Large intestine (tissue), 3 donors: Measurements from ENCODE around the gene RALA. TPM values are rescaled to one million over a fixed set of nuclear protein-coding genes. Genes with fewer than 3 reads are reported as not detected.

Experiments used
- DNase-seq, 2 donors: peaks; one replicate each; pipeline versions ENCODE4 v3.0.0 to v3.0.0-alpha.2; 2013
- H3K27ac ChIP-seq: one replicate; pipeline ENCODE4 v1.5.1; 2013; ENCODE audit warnings: low read length
- H3K27me3 ChIP-seq: 2 replicates; pipeline ENCODE4 v1.6.1; 2013; ENCODE audit warnings: low read length; ENCODE audit not compliant: control insufficient read depth, insufficient read depth
- H3K36me3 ChIP-seq: 2 replicates; pipeline ENCODE4 v1.6.1; 2013; ENCODE audit warnings: low read length; ENCODE audit not compliant: control insufficient read depth, insufficient read depth
- H3K4me1 ChIP-seq: one replicate; pipeline ENCODE4 v1.6.1; 2013; ENCODE audit warnings: low read length; ENCODE audit not compliant: control insufficient read depth, insufficient read depth
- H3K4me3 ChIP-seq: one replicate; pipeline ENCODE4 v1.5.1; 2013; ENCODE audit warnings: low read length
- H3K9me3 ChIP-seq: one replicate; pipeline ENCODE4 v1.6.1; 2013; ENCODE audit warnings: mild to moderate bottlenecking, low read depth, low read length, moderate library complexity; ENCODE audit not compliant: control insufficient read depth
- WGBS: methylation state at CpG from one replicate; pipeline ENCODE4 v1.1.5; 2013; ENCODE audit warnings: low lambda C conversion rate; ENCODE audit not compliant: insufficient coverage; 5-methylcytosine and 5-hydroxymethylcytosine counted together
- polyA plus RNA-seq: library from polyadenylated mRNA; unstranded; fragments of 120-200 nt; gene quantifications from one replicate; pipeline ENCODE4 v1.2.1, GENCODE V29; 2013

The RALA gene
- polyA plus RNA-seq, 1 donor = 38.7 TPM

DNA sequence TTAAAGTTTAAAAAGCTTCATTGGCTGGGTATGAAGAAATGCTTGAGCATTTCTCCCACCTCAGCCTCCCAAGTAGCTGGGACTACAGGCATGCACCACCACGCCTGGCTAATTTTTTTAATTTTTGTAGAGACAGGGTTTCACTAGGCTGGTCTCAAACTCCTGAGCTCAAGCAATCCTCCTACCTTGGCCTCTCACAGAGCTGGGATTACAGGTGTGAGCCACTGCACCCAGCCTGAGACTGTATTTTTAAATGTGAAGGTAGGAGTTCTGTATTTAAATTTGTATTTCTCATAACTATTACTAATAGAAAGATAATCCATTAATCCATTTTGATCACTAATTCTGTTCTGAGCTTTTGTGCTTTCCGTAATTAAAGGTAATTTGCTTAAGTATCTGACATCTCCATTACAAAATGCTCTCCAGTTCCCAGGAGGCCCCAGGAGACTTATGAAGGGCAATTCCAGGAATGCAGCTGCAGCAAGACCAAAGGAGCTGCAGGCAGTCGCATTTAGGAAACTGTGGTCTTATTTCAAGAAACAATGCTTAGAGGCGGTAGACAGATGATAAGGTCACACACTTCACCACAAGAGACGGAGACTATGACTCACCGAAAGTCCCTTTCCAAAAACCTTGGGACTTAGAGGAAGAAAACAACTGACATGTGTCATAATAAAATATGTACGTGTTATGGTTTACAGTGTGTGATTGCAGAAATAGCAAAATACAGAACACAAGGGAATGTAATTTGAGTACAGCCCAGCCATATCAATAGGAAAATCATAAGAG lies 33.9 kb upstream of the RALA start:
- no CpG with 5 or more reads among the region's 7 CpGs for WGBS
- Histone ChIP-seq H3K4me3 (no peak overlapping the region), H3K36me3 (no peaks in the 10 kb centered on the region), H3K27me3 (no peaks in the 10 kb centered on the region), H3K4me1 (no peaks in the 10 kb centered on the region), H3K27ac (no peak overlapping the region), H3K9me3 (no peaks in the 10 kb centered on the region)
- peak in 1 of 2 donors; percentile 31 for DNase-seq

DNA sequence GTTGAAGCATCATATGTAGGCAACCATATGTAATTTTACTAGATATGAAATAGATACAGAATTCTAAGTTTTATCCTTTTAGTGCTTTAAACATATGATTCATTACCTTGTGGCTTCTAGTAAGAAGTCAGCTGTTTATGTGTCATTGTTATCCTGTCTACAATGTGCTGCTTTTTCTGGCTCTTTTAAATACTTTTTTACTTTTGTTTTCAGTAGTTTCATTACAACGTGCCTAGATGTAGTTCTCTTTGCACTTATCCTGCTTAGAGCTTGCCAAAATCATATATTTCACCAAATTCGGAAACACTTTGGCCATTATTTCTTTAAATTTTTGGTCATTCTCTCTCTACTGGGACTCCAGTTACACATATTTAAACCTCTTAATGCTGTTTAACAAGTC lies 30.8 kb upstream of the RALA start:
- H3K27me3 ChIP-seq = no peaks in the 10 kb centered on the region
- no peak overlapping the region for H3K27ac ChIP-seq
- H3K9me3 ChIP-seq = no peaks in the 10 kb centered on the region
- DNase-seq = no peak
- 100% methylated on average over 1 of the region's 2 CpGs for WGBS
- H3K4me3 ChIP-seq = no peak overlapping the region
- no peaks in the 10 kb centered on the region for H3K4me1 ChIP-seq
- H3K36me3 ChIP-seq = no peaks in the 10 kb centered on the region

- H3K4me1 ChIP-seq = no peaks in the 10 kb centered on the region
- no peaks in the 10 kb centered on the region for H3K27me3 ChIP-seq
- no peaks in the 10 kb centered on the region for H3K36me3 ChIP-seq
- DNase-seq = no peak
- H3K4me3 ChIP-seq = no peak overlapping the region
- no peak overlapping the region for H3K27ac ChIP-seq
- WGBS = 50% methylated on average over 1 of the region's 5 CpGs
- no peaks in the 10 kb centered on the region for H3K9me3 ChIP-seq
These were observed 28.3 kb upstream of the RALA start for GRCh38 chr7:39594988-39595620.

GRCh38 chr7:39602351-39602750 lies 21.0 kb upstream of the RALA start:
- no peaks in the 10 kb centered on the region for H3K27me3 ChIP-seq
- H3K27ac ChIP-seq = no peak overlapping the region
- no peak overlapping the region for H3K4me3 ChIP-seq
- H3K4me1 ChIP-seq = no peaks in the 10 kb centered on the region
- 69% methylated on average over 2 of the region's 2 CpGs for WGBS
- H3K36me3 ChIP-seq = no peaks in the 10 kb centered on the region
- no peak for DNase-seq
- H3K9me3 ChIP-seq = no peaks in the 10 kb centered on the region

GRCh38 chr7:39603924-39604323 lies 19.4 kb upstream of the RALA start:
- no peaks in the 10 kb centered on the region for H3K36me3 ChIP-seq
- H3K27ac ChIP-seq = no peak overlapping the region
- no peaks in the 10 kb centered on the region for H3K9me3 ChIP-seq
- no peak overlapping the region for H3K4me3 ChIP-seq
- no peaks in the 10 kb centered on the region for H3K4me1 ChIP-seq
- no peaks in the 10 kb centered on the region for H3K27me3 ChIP-seq
- no peak for DNase-seq

DNA sequence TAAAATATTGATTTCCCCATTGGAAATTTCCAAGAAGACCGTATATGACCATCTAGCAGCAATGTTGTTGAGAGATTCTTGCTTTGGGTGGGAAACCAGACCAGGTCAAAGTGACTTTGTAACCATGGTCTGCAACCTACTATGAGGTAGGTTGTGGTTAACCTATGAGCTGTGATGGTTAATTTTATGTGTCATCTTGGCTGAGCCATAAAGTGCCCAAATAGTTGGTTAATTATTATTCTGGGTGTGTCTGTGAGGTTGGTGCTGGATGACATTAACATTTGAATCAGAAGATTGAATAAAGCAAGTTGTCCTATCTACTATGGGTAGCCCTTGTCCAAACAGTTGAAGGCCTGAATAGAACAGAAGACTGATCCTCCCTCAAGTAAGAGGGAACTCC lies 18.3 kb upstream of the RALA start:
- Histone ChIP-seq H3K4me3 (no peak overlapping the region), H3K9me3 (no peaks in the 10 kb centered on the region), H3K4me1 (no peaks in the 10 kb centered on the region), H3K27me3 (peaks cover 4% of the 10 kb centered on the region), H3K36me3 (no peaks in the 10 kb centered on the region), H3K27ac (no peak overlapping the region)
- 80% methylated on average over 1 of the region's 1 CpG for WGBS
- no peak for DNase-seq

- Histone ChIP-seq H3K4me3 (no peak overlapping the region), H3K27ac (no peak overlapping the region), H3K36me3 (no peaks in the 10 kb centered on the region), H3K4me1 (no peaks in the 10 kb centered on the region), H3K9me3 (no peaks in the 10 kb centered on the region), H3K27me3 (peaks cover 5% of the 10 kb centered on the region)
- DNase-seq = no peak
- WGBS = 100% methylated on average over 1 of the region's 2 CpGs
These were observed 17.0 kb upstream of the RALA start for GRCh38 chr7:39606352-39606751.

DNA sequence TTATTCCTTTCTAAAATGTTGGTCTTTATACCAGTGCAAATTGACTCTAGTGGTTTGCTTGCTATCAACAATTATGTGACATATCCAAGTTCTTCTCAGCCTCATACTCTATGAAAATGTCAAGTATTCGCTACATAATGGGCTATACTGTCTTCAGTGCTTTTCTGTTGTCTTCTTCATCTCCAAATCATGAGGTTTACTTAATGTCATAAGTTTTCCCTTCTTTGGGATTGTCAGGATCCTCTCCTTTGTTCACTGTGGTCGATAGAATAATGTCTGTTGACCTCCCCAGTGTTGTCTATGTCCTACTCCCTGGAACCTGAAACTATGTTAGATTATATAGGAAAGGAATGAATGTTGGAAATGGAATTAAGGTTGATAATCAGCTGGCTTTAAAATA lies 16.4 kb upstream of the RALA start:
- no peaks in the 10 kb centered on the region for H3K4me1 ChIP-seq
- no peak for DNase-seq
- peaks cover 5% of the 10 kb centered on the region for H3K27me3 ChIP-seq
- WGBS = 100% methylated on average over 1 of the region's 2 CpGs
- H3K9me3 ChIP-seq = no peaks in the 10 kb centered on the region
- H3K27ac ChIP-seq = no peak overlapping the region
- no peak overlapping the region for H3K4me3 ChIP-seq
- H3K36me3 ChIP-seq = no peaks in the 10 kb centered on the region

- Histone ChIP-seq H3K4me1 (no peaks in the 10 kb centered on the region), H3K36me3 (no peaks in the 10 kb centered on the region), H3K27ac (no peak overlapping the region), H3K4me3 (no peak overlapping the region), H3K9me3 (no peaks in the 10 kb centered on the region), H3K27me3 (peaks cover 5% of the 10 kb centered on the region)
- no peak for DNase-seq
- WGBS = 100% methylated on average over 2 of the region's 2 CpGs
These were observed 15.5 kb upstream of the RALA start for GRCh38 chr7:39607865-39608264.

DNA sequence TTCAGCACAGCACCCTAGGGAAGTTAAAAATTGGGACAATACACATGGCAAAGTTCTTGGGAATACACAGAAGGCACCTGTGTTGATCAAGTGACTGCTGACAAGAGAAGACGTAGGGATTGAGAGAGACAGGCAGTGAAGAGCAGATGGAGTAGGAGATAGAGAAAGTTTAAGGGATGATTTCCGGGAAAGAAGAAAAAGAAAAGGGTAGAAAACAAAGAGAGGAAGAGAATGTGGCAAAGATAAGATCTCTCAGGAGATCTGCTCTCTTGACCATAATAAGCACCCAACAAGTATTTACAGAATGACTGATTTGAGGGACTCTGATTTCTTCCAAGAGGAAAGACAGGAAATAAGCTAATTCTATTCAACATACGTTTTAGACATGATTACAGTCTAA lies 15.1 kb upstream of the RALA start:
- Histone ChIP-seq H3K27ac (no peak overlapping the region), H3K4me3 (no peak overlapping the region), H3K4me1 (no peaks in the 10 kb centered on the region), H3K36me3 (no peaks in the 10 kb centered on the region), H3K27me3 (peaks cover 5% of the 10 kb centered on the region), H3K9me3 (no peaks in the 10 kb centered on the region)
- WGBS = 89% methylated on average over 2 of the region's 3 CpGs
- DNase-seq = no peak
